Measurements from ENCODE around the gene CDKAL1.

DNA sequence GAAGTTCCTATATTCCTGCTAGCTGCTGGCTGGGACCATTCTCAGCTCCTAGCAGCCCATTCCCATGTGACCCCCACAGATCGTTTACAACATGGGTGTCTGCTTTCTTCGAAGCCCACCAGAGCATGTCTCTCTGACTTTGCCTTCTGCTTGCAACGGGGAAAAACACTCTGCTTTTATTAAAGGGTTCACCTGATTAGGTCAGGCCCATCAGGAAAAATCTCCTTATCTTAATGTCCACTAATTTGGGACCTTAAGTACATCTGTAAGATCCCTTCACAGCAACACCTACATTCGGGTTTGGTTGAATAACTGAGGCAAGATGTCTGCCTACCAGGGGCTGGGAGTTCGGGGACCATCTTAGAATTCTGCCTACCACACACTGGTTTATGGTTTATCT, 496.9 kb downstream of the CDKAL1 start:
- TF ChIP-seq, protein P1, sequence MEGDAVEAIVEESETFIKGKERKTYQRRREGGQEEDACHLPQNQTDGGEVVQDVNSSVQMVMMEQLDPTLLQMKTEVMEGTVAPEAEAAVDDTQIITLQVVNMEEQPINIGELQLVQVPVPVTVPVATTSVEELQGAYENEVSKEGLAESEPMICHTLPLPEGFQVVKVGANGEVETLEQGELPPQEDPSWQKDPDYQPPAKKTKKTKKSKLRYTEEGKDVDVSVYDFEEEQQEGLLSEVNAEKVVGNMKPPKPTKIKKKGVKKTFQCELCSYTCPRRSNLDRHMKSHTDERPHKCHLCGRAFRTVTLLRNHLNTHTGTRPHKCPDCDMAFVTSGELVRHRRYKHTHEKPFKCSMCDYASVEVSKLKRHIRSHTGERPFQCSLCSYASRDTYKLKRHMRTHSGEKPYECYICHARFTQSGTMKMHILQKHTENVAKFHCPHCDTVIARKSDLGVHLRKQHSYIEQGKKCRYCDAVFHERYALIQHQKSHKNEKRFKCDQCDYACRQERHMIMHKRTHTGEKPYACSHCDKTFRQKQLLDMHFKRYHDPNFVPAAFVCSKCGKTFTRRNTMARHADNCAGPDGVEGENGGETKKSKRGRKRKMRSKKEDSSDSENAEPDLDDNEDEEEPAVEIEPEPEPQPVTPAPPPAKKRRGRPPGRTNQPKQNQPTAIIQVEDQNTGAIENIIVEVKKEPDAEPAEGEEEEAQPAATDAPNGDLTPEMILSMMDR (IDR thresholded peaks at IDR 0.05): no peak
- TF ChIP-seq POLR2A (IDR thresholded peaks at IDR 0.05) (no peak), POLR2AphosphoS5 (IDR thresholded peaks at IDR 0.05) (no peak)
